Progenitor cell of endocrine pancreas (in vitro differentiated cells): ENCODE measurements around the gene CENATAC. TPM values are rescaled to one million over a fixed set of nuclear protein-coding genes. Genes with fewer than 3 reads are reported as not detected.
"Not testable (repeated sequence)": the region's sequence is repeated elsewhere in the genome, so short reads cannot be mapped to it uniquely, and the experiment has no call there.

Experiments
- DNase-seq: peaks from one replicate; pipeline ENCODE4 v3.0.0; 2021; ENCODE audit warnings: low spot score; ENCODE audit not compliant: unreplicated experiment
- H3K27ac Mint-ChIP-seq: 2 replicates; pipeline ENCODE4 v1.8.0; 2021; ENCODE audit warnings: mild to moderate bottlenecking, moderate library complexity, mixed read lengths
- H3K27me3 Mint-ChIP-seq: 2 replicates; pipeline ENCODE4 v1.8.0; 2021; ENCODE audit warnings: mixed read lengths
- H3K36me3 Mint-ChIP-seq: 2 replicates; pipeline ENCODE4 v1.8.0; 2022; ENCODE audit warnings: mixed read lengths; ENCODE audit not compliant: insufficient read depth
- H3K4me1 Mint-ChIP-seq: 2 replicates; pipeline ENCODE4 v1.8.0; 2021; ENCODE audit warnings: low read depth, mixed read lengths
- H3K4me3 Mint-ChIP-seq: 2 replicates; pipeline ENCODE4 v1.8.0; 2021; ENCODE audit warnings: low read depth, mild to moderate bottlenecking, moderate library complexity, mixed read lengths
- H3K9me3 Mint-ChIP-seq: 2 replicates; pipeline ENCODE4 v1.8.0; 2021; ENCODE audit warnings: low read depth, mixed read lengths
- CTCF ChIP-seq: fragments of 200-600 bp; sonication (generic); IDR thresholded peaks from one replicate; pipeline ENCODE4 v1.5.0; 2021; ENCODE audit warnings: antibody characterized with exemption, mild to moderate bottlenecking; ENCODE audit not compliant: unreplicated experiment
- total RNA-seq: library from RNA; stranded (reverse); gene quantifications from 2 replicates; pipeline ENCODE4 v1.2.1, GENCODE V29; 2021

Gene CENATAC
- total RNA-seq, 1 donor from 2014 or later: 56.5 TPM

GRCh38 chr11:118980191-118980881, 17.6 kb upstream of the CENATAC start:
- DNase-seq: no peak
- no peak overlapping the region for H3K27ac Mint-ChIP-seq
- H3K4me3 Mint-ChIP-seq: no peak overlapping the region
- peaks cover 20% of the 10 kb centered on the region for H3K27me3 Mint-ChIP-seq
- H3K36me3 Mint-ChIP-seq: no peaks in the 10 kb centered on the region
- no peak for TF ChIP-seq CTCF
- peaks cover 2% of the 10 kb centered on the region for H3K4me1 Mint-ChIP-seq
- no peaks in the 10 kb centered on the region for H3K9me3 Mint-ChIP-seq

GRCh38 chr11:118984337-118984736, 13.6 kb upstream of the CENATAC start:
- H3K27ac Mint-ChIP-seq, H3K4me1 Mint-ChIP-seq, DNase-seq, H3K36me3 Mint-ChIP-seq, H3K9me3 Mint-ChIP-seq, H3K4me3 Mint-ChIP-seq: not testable (repeated sequence)
- peaks cover 13% of the 10 kb centered on the region for H3K27me3 Mint-ChIP-seq

- Mint-ChIP-seq H3K27me3 (peaks cover 9% of the 10 kb centered on the region), H3K27ac (no peak overlapping the region), H3K9me3 (no peaks in the 10 kb centered on the region), H3K4me3 (no peak overlapping the region), H3K36me3 (no peaks in the 10 kb centered on the region), H3K4me1 (peaks cover 2% of the 10 kb centered on the region)
- no peak for TF ChIP-seq CTCF
- DNase-seq: no peak
Observed at GRCh38 chr11:118984825-118985224, 13.1 kb upstream of the CENATAC start.

GRCh38 chr11:118988280-118988679, 9.7 kb upstream of the CENATAC start:
- no peaks in the 10 kb centered on the region for H3K9me3 Mint-ChIP-seq

GRCh38 chr11:118991486-118992038, 6.4 kb upstream of the CENATAC start:
- not testable (repeated sequence) for DNase-seq, H3K36me3 Mint-ChIP-seq, H3K9me3 Mint-ChIP-seq, H3K4me1 Mint-ChIP-seq, H3K27ac Mint-ChIP-seq, H3K27me3 Mint-ChIP-seq, H3K4me3 Mint-ChIP-seq

More at GRCh38 chr11:118988280-118988679, 9.7 kb upstream of the CENATAC start:
- DNase-seq: no peak
- H3K4me3 Mint-ChIP-seq: no peak overlapping the region
- peaks cover 7% of the 10 kb centered on the region for H3K36me3 Mint-ChIP-seq
- no peaks in the 10 kb centered on the region for H3K4me1 Mint-ChIP-seq
- no peak overlapping the region for H3K27ac Mint-ChIP-seq
- no peaks in the 10 kb centered on the region for H3K27me3 Mint-ChIP-seq
- TF ChIP-seq CTCF: no peak

GRCh38 chr11:118996926-118997626, 862 bp upstream of the CENATAC start:
- TF ChIP-seq CTCF: peak; percentile 19
- Mint-ChIP-seq H3K4me3 (peak overlapping the region; percentile 98), H3K9me3 (no peaks in the 10 kb centered on the region), H3K4me1 (peaks cover 19% of the 10 kb centered on the region), H3K27ac (peak overlapping the region; percentile 53), H3K27me3 (no peaks in the 10 kb centered on the region), H3K36me3 (peaks cover 7% of the 10 kb centered on the region)
- DNase-seq: no peak
